Measurements from ENCODE around the gene PARD3B.

DNA sequence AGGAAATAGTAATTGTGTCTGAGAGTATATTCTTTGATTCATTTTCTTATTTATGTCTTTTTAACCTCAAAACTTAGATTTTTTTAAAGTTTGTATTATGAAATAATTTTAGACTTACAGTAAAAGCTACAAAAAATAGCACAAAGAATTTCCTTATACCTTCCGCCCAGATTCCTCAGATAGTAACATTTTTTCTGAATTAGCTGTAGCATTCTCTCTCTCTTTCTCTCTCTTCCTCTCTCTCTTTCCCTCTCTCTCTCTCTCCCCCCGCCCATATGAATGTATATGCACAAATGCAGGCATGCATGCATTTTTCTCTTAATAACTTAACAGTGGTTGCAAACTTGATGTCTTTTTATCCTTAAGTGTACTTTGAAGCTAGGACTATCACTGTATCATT, 776.0 kb downstream of the PARD3B start:
- TF ChIP-seq GATA2 (IDR thresholded peaks at IDR 0.05; ENCODE audit: low read depth, low read length), result no peak
- no peak for TF ChIP-seq GATA3 (IDR thresholded peaks at IDR 0.05; ENCODE audit: low read depth, low read length)

All from SH-SY5Y (cell line).